ENCODE data around the gene CFAP77.

GRCh38 chr9:132461281-132461896 is 51.4 kb downstream of the CFAP77 start:
- TF ChIP-seq CTCF (IDR thresholded peaks at IDR 0.05) (no peak), POLR2A (IDR thresholded peaks at IDR 0.05) (no peak)
